HCT116 (cell line): Measurements from ENCODE around the gene RGS4.

ENCODE experiments used
- CEBPB ChIP-seq: IDR thresholded peaks from 2 replicates; pipeline ENCODE4 v1.6.1; 2012; ENCODE audit warnings: low read depth
- EGR1 ChIP-seq: IDR thresholded peaks from 2 replicates; pipeline ENCODE4 v1.6.1; 2012; ENCODE audit warnings: low read depth
- EZH2 ChIP-seq: fragments of 200-600 bp; sonication (generic); IDR thresholded peaks from 2 replicates; pipeline ENCODE4 v1.6.1; 2017; ENCODE audit warnings: antibody characterized with exemption, mixed run types
- EZH2phosphoT487 ChIP-seq: fragments of 200-600 bp; IDR thresholded peaks from 2 replicates; pipeline ENCODE4 v1.6.1; 2018; ENCODE audit warnings: antibody characterized with exemption, borderline replicate concordance
- FOSL1 ChIP-seq: IDR thresholded peaks from 2 replicates; pipeline ENCODE4 v1.6.1; 2012; ENCODE audit warnings: low read depth
- POLR2A ChIP-seq: IDR thresholded peaks from 2 replicates; pipeline ENCODE4 v1.7.0; 2011; ENCODE audit warnings: borderline replicate concordance; ENCODE audit not compliant: insufficient read depth, insufficient read length; ENCODE audit errors: extremely low read depth
- POLR2AphosphoS5 ChIP-seq: IDR thresholded peaks from 2 replicates; pipeline ENCODE4 v1.6.1; 2011; ENCODE audit warnings: mild to moderate bottlenecking, low read depth, low read length, moderate library complexity
- SP1 ChIP-seq: IDR thresholded peaks from 2 replicates; pipeline ENCODE4 v1.6.1; 2012; ENCODE audit warnings: low read depth
- YY1 ChIP-seq: IDR thresholded peaks from 2 replicates; pipeline ENCODE4 v1.6.1; 2011; ENCODE audit warnings: low read length, low read depth, moderate library complexity, mild to moderate bottlenecking; ENCODE audit not compliant: insufficient replicate concordance; ENCODE audit errors: extremely low read depth
- TF ChIP-seq, protein P1 (sequence below), 3 experiments: fragments of 200-600 bp in 1 of 3; sonication (generic) in 1 of 3; IDR thresholded peaks in 2 of 3; conservative IDR thresholded peaks in 1 of 3; 2 replicates each; pipeline ENCODE4 v1.5.1; 2012 to 2017; ENCODE audit warnings: low read depth in 2 of 3, low read length in 2 of 3, antibody characterized with exemption in 1 of 3, borderline replicate concordance in 1 of 3, control low read depth in 1 of 3, mild to moderate bottlenecking in 1 of 3, mixed read lengths in 1 of 3, mixed run types in 1 of 3, moderate library complexity in 1 of 3; ENCODE audit not compliant: insufficient read depth in 1 of 3

GRCh38 chr1:163084330-163084729, 15.2 kb downstream of the RGS4 start:
- TF ChIP-seq, protein P1, sequence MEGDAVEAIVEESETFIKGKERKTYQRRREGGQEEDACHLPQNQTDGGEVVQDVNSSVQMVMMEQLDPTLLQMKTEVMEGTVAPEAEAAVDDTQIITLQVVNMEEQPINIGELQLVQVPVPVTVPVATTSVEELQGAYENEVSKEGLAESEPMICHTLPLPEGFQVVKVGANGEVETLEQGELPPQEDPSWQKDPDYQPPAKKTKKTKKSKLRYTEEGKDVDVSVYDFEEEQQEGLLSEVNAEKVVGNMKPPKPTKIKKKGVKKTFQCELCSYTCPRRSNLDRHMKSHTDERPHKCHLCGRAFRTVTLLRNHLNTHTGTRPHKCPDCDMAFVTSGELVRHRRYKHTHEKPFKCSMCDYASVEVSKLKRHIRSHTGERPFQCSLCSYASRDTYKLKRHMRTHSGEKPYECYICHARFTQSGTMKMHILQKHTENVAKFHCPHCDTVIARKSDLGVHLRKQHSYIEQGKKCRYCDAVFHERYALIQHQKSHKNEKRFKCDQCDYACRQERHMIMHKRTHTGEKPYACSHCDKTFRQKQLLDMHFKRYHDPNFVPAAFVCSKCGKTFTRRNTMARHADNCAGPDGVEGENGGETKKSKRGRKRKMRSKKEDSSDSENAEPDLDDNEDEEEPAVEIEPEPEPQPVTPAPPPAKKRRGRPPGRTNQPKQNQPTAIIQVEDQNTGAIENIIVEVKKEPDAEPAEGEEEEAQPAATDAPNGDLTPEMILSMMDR (IDR thresholded peaks at IDR 0.05 in 2 of 3, conservative IDR thresholded peaks at IDR 0.05 in 1 of 3; ENCODE audit: borderline replicate concordance in 1 of 3, insufficient read depth in 1 of 3, low read depth in 2 of 3, low read length in 2 of 3) = no peak
- no peak for TF ChIP-seq SP1
- no peak for TF ChIP-seq POLR2AphosphoS5
- no peak for TF ChIP-seq EZH2phosphoT487
- TF ChIP-seq POLR2A = no peak
- TF ChIP-seq FOSL1 = no peak
- no peak for TF ChIP-seq CEBPB
- TF ChIP-seq EZH2 = no peak
- TF ChIP-seq EGR1 = no peak
- no peak for TF ChIP-seq YY1
